GM06990 (cell line): ENCODE results near the gene MYMK.

Experiments used
- DNase-seq: peaks from one replicate; pipeline ENCODE4 v3.0.0-alpha.2; 2011; ENCODE audit not compliant: insufficient read length; ENCODE audit errors: extremely low read depth
- H3K27me3 ChIP-seq: replicated peaks from 2 replicates; pipeline ENCODE4 v1.6.0; 2011; ENCODE audit warnings: low read length; ENCODE audit not compliant: control insufficient read depth, insufficient read depth
- H3K36me3 ChIP-seq: 2 replicates; pipeline ENCODE4 v1.5.1; 2011; ENCODE audit warnings: low read length; ENCODE audit not compliant: control insufficient read depth, insufficient read depth
- H3K4me3 ChIP-seq: replicated peaks from 2 replicates; pipeline ENCODE4 v1.5.1; 2011; ENCODE audit warnings: low read depth, mild to moderate bottlenecking, control low read depth, low read length
- TF ChIP-seq, protein P1 (sequence below): IDR thresholded peaks from 2 replicates; pipeline ENCODE4 v1.5.1; 2011; ENCODE audit warnings: low read length, control low read depth, mild to moderate bottlenecking, inconsistent platforms; ENCODE audit not compliant: insufficient read depth, poor library complexity, severe bottlenecking

The MYMK gene

DNA sequence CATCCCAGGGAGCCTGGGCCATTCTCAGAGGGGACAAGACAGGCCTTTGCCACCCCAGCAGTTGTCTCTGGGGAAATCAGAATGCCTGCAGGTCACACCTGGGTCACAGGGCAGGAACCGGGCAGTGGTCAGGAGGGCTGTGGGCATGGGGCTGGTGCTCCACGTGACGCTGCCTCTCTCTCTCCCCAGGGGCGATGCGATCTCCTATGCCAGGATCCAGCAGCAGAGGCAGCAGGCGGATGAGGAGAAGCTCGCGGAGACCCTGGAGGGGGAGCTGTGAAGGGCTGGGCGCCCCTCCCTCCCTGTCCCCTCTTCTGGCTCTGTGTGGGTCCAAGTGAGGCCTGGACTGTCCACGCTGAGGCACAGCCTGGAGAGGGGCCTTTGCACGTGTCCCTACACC, 56.4 kb downstream of the MYMK start:
- DNase-seq, result no peak
- TF ChIP-seq, protein P1, sequence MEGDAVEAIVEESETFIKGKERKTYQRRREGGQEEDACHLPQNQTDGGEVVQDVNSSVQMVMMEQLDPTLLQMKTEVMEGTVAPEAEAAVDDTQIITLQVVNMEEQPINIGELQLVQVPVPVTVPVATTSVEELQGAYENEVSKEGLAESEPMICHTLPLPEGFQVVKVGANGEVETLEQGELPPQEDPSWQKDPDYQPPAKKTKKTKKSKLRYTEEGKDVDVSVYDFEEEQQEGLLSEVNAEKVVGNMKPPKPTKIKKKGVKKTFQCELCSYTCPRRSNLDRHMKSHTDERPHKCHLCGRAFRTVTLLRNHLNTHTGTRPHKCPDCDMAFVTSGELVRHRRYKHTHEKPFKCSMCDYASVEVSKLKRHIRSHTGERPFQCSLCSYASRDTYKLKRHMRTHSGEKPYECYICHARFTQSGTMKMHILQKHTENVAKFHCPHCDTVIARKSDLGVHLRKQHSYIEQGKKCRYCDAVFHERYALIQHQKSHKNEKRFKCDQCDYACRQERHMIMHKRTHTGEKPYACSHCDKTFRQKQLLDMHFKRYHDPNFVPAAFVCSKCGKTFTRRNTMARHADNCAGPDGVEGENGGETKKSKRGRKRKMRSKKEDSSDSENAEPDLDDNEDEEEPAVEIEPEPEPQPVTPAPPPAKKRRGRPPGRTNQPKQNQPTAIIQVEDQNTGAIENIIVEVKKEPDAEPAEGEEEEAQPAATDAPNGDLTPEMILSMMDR, result no peak
- Histone ChIP-seq H3K27me3 (no peaks in the 10 kb centered on the region), H3K36me3 (peaks cover 15% of the 10 kb centered on the region), H3K4me3 (no peak overlapping the region)

DNA sequence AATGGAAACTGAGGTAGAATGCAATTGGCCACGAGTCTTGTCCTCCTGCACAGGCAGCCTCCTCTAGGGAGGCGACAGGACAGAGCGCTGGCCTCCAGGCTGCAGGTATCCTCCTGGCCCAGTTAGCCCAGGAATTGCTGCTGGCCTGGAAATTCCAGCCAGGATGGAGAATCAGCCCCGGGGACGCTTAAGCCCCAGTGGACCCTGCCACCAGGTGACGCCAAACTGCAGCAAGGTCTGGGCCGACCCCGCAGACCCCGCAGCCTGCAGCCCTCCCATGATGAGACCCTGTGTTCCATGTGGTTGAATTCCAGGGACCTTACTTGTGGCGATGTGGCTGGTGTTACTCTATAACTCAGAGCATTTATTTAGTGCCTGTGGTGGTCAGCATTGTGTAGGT, 57.7 kb downstream of the MYMK start:
- TF ChIP-seq, protein P1, result no peak
- H3K4me3 ChIP-seq, result no peak overlapping the region
- no peaks in the 10 kb centered on the region for H3K27me3 ChIP-seq
- H3K36me3 ChIP-seq, result peaks cover 5% of the 10 kb centered on the region
- DNase-seq, result no peak

DNA sequence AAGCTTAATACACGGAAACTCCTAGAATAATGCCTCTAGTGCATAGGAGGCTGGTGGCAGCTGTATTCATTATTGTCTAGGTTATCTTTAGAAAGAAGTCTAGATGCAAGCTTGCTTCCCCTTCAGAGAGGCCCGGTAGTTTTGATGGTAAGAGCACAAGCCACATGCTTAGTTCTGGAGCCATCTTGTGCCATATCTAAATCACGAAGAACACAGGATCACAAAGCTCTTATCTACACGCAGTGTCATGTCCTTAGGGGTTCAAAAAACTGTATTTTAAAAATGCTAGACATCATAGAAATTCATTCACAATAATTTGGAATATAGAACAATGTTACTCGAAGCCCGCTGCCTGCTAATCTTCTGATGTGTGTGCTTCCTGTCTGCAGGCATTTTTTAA, 58.8 kb downstream of the MYMK start:
- no peak overlapping the region for H3K4me3 ChIP-seq
- no peak for DNase-seq
- no peaks in the 10 kb centered on the region for H3K27me3 ChIP-seq
- H3K36me3 ChIP-seq, result no peaks in the 10 kb centered on the region
- TF ChIP-seq, protein P1, result no peak

DNA sequence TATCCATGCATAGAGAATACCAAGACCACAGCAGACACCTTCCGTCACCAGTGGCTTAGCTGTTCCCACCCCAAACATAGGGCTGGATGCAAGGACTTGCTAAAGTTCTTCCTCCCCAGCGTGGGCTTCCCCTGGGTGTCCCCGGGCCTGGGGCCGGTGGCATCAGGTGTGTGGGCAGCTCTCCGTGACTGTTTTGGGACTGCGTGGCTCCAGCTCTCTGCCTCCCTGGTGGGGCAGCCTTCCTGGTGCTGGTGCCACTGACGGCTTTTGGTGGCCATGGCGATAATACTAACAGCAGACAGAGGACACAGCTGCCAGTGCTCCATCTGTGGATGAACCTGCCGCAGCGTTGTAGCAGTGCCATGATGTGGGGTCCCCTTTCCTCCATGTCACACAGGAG, 60.1 kb downstream of the MYMK start:
- no peak for DNase-seq
- no peak overlapping the region for H3K4me3 ChIP-seq
- H3K27me3 ChIP-seq, result no peaks in the 10 kb centered on the region
- TF ChIP-seq, protein P1, result no peak
- H3K36me3 ChIP-seq, result no peaks in the 10 kb centered on the region
